ENCODE measurements around the gene TAOK2.
"Not testable (repeated sequence)": the region's sequence is repeated elsewhere in the genome, so short reads cannot be mapped to it uniquely, and the experiment has no call there.

TAOK2 gene

DNA sequence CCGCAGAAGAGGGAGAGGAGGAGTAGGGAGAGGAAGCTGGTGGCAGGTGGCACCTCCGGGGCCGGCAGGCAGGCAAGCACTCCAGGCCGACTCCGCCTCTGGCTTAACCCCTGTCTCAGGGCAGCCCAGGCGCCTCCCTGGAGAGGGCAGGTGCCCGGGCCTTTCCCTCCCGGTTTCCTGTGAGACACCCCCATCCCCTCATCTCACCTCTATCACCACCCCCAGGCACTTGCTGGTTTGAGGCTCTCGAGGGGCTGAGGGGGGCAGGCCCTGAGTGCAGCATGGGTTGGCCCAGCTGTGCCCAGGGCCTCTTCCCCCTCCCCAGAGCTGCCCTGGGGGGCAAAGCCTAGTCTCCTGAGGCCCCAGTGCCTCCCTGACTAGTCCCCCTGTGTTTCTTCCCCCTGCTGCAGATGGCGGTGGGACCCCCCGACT lies 31.2 kb downstream of the TAOK2 start:
- no peak for DNase-seq

DNA sequence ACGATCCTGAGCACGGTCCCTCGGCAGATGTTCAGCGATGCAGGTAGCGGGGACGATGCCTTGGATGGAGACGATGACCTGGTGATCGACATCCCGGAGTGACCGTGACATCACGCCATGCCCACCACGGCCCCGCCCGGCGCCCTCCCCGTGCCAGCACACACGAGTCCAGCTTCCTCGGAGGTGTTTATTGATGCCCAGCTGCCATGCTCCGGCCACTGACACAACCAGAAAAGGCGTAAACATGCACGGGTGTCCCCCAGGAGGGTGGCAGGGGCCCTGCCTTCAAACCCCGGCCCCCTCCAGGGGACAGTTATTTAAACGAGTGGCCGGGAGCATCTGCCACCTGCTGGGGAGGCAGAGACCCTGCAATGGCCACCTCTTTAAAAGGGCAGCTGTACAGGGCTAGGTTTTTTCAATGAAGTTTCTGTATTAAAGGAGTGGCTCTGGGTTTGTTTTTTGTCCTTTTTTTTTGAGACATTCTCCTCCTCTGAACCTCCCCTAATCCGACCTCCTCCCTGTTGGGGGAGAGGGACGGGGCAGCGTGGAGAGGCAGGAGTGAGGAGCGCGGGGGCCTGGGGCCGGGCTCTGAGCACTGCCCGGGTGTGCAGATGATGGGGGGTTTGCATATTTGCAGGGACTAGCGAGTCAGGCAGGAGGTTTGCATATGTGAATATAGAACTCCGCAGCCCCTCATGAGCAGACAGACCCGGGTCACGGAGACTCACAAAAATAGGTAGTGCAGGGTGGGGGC lies 31.9 kb downstream of the TAOK2 start:
- no peak for DNase-seq

DNA sequence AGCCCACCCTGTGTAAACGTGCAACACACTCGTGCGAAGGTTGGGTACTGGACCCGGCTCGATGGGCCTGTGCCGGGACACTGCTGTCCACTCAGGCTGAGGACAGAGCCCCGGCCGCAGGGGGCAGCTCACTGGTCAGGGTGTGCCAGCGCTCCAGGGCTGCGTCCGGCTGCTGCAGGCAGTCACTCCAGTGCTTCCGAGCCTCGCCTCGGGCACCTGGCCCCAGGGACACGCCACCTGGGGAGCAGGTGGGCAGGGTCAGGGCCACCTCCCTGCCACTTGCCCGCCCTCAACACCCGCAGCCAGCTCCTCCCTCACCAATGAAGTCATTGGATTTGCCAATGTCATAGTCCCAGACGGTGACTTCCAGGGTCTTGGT lies 32.4 kb downstream of the TAOK2 start:
- no peak for DNase-seq

DNA sequence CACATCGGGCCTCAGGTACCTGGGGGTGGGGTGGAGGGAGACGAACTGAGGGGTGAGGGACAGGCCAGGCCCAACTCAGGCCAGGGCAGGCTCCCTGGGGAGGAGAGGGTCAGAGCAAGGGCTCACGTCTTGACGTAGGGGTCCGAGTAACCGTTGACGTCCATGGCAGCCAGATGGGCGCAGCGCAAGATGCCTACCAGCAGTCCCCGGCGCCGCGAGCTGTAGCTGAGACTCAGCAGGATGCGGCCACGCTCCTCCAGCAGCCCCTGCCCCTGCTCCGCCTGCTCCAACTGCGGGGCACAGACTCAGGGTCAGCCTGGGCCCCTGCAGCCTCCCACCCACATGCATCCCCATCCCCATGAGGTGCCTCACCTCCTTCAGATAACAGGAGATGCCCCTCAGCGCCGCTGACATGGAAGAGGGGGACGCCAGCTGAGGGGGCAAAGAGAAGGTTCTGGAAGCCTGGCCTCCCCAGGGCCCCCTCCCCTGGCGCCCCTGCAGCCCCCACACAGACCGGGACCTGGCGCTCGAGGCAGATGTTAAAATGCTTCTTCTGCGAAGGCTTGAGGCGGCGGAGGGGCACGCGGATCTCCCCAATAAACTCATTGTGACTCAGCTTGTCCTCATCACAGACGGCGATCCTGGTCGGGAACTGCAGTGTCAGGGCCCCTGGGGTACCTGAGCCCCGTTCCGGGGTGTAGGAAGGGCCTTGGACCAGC lies 33.1 kb downstream of the TAOK2 start:
- no peak for DNase-seq

DNA sequence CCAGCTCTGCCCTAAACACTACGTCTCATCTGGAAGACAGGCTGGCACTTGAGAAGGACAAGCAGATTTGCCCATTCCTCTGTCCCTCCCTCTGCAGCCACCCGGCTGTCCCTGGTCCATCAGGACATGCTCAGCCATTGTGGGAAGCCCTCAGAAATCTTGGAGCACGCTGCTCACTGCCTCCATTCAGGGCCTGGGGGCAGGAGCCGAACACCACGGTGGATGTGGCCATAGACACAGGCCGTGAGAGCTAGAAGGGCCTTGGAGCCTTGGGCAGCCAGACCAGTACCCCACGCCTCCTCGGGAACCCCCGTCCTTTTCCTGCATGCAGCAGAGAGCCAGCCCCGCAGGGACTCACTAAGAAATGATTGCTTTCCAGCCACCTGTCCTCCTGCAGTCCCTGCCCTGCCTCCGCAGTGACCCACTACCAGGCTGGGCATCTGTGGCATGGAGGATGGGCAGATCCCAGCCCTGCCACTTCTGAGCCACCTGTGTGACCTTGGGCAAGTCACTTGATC lies 33.8 kb downstream of the TAOK2 start:
- DNase-seq: no peak

DNA sequence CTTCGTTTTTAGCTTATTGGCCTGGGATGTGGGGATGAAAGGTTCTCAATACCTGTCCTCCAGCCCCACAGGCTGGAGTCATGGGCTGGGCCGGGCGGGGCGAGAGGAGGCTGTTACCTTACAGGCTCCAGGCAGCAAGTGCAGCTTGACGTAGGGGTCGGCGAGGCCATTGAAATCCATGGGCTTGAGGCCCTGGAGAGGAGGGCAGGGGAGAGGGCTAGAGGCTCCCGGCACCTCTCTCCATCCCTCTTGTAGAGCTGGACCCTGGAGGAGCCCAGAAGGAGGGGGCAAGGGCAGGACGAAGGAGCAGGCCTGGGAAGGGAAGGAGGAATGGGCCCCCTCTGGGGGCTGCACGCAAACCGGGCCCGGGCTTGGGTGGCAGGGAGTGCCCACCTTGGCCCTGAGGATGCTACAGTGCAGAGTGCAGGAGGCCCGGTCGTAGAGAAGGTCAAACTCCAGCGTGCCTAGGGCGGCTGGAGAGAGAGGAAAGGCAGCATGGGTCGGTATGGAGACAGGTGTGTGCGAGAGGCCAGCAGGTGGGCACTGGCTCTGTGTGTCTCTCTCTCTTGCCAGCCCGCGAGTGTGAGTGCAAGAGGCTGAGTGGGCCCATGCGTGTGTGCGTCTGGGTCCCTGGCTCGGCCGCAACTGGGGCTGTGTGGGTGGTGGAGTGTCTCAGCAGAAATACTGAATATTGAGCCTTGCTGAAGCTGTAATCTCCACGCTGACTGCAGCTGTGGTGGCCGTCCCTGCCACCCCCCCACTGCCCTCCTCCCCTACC lies 35.6 kb downstream of the TAOK2 start:
- DNase-seq: no peak

DNA sequence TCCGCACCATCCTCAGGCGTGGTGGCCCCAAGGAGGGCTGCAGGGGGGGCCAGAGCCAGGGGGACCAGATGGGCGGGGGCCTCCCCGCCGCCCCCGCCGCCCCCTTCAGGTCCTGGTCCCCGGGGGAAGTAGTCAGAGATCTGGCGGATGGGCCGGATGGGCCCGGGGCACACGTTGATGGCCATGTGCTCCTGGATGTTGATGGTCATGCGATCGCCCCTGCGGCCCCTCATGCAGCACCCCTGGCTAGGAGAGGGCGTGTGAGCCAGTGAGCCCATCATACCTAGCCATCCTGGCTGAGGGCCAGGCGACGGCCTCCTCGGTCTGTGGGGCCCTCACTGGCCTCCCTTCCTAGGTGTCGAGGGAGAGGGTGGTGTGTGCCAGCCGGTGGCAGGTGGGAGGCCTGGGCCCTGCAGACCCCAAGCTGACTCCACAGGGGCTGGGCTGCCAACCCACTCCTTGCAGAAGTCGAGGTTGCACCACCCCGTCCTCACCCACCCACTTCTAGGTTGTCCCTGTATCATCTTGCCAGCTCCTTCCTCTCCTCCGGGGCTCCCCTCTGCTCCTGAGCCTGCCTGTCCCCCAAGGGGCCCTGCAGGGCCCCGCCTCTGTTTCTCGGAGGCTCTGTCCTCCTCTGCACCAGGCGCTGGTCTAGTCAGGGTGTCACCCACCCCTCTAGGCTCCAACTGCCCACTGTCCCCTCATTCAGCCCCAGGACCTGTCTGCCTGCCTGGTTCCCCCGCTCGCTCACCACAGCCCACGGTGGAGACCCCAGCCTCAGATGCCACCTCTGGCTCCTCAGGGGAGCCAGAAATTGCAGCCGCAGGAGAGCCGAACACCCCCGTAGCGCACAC lies 36.5 kb downstream of the TAOK2 start:
- DNase-seq: no peak

DNA sequence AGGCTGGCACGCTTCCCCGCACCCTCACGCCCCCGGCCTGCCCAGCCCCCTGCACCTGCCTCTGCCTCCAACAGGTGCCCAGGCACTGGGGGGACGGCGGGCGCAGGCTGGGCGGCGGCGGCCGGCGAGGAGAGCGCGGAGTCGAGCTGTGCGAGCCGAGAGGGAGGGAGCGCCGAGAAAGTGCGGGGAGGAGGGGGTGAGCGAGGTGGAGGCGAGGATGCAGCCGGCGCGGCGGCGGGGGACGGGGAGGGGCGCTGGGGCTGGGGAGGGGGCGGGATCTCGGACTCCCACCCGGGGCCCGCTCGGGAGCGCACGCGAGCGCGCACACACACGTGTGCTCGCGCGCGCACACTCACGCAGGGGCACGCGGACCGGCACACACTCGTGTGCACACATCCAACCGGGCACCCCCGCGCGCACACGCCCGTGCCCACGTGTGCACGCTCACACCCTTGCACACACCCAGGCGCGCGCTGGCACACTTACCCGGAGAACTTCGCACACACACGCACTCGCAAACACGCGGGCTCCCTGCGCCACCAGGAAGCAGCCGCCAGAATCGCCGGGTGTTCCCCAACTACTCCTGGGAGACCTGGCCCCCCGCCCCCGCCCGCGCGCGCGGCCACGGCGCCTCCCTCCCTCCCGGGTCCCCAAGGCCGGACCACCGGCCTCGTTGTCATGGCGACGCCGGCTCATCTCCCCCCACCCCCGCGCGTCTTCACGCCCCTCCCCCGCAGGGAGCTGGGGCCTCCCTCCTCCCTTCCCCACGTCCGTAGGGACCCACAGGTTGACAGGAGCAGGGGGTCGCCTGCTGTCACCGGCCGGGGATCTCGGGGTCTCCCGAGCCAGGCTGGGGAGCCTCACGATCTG lies 37.4 kb downstream of the TAOK2 start, which contains the start of gene DOC2A:
Gene DOC2A, minus strand, starts transcription at position 184 of the 870 bp plus-strand sequence. CDS start 805 bp downstream, outside the sequence.
- DNase-seq: no peak

DNA sequence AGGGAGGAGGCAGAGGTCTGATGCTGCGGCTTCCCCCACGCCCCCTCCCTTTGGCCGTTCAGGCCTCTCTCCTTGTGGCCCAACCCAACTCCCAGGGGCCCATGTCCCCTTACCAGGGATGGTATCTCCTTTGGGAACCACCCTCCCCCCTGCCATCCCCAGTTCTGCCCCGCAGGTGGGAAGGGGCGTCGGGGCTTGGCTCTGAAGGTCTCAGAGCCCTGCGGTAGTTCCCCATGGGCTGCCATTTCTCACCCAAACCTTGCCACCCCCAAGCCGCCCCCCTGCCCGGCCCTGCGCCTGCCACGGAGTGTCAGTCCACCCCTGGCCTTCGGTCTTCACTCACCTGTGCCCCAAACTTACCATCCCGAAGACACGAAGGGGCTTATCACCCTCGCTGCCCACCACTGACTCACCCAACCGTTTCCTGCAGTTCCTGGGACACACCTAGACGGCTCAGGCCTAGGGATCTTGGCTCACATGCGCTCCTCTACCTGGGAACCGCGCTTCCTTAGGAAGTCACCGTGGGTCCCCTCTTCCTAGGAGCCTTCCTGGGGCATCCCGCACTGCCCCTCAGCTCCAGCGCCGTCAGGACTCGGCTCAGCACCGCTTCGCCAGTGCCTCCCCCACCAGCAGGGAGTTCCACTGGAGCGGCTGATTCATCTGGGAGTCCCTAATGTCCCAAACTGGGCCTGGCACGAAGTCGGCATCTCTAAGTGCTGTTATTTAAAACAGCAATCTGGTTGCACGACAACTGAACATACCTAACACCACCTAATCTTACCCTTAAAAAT lies 38.2 kb downstream of the TAOK2 start:
- DNase-seq: no peak

DNA sequence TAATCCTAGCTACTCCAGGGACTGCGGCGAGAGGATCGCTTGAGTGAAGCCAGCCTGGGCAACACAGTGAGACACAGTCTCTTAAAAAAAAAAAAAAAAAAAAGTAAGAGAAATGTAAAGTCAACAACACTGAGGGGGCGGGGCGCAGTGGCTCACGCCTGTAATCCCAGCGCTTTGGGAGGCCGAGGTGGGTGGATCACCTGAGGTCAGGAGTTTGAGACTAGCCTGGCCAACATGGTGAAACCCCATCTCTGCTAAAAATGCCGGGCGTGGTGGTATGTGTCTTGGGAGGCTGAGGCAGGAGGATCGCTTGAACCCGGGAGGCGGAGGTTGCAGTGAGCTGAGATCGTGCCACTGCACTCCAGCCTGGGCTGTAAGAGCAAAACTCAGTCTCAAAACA lies 38.9 kb downstream of the TAOK2 start:
- DNase-seq: not testable (repeated sequence)

DNA sequence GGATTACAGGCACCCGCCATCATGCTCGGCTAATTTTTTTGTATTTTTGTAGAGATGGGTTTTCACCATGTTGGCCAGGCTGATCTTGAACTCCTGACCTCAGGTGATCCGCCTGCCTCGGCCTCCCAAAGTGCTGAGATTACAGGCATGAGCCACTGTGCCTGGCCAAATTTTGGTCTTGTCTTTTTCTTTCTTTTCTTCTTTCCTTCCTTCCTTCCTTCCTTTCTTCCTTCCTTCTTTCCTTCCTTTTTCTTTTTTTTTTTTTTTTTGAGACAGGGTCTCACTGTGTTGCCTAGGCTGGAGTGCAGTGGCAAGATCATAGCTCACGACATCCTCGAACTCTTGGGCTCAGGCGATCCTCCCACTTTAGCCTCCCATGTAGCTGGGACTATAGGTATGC lies 41.8 kb downstream of the TAOK2 start:
- DNase-seq: not testable (repeated sequence)

DNA sequence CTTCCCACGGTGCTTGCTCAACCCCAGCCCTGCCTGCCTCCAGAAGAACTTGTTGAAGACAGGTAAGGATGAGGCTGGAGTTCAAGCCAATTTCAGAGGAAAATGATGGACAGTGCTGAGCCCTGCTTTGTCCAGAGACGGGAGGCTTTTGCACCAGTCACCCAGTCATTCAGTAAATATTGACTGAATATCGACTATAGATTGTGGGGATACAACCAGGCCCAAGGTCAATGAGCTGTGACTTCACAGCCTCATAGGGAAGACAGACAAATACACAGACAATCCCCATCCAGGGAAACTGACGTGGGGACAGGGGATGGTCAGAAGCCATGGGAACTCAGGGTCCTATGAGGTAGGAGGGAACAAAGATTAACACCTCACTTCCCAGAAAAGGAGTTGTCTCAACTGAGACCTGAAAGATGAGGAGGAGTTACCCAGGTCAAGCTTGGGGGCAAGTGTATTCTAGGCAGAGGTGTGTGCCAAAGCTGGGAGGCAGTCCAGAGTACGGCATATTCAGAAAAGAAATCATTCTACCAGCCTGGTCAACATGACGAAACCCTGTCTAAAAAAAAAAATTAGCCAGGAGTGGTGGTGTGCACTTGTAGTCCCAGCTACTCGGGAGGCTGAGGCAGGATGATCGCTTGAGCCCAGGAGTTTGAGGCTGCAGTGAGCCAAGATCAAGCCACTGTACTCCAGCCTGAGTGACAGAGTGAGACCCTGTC lies 43.0 kb downstream of the TAOK2 start:
- DNase-seq: no peak

DNA sequence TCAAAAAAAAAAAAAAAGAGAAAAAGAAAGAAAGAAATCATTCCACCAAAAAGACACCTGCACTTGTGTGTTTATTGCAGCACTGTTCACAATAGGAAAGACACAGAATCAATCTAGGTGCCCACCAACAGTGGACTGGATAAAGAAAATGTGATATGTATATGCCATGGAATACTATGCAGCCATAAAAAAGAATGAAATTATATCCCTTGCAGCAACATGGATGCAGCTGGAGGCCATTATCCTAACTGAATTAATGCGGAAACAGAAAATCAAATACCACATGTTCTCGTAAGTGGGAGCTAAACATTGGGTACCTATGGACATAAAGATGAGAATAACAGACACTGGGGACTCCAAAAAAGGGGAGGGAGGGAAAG lies 43.6 kb downstream of the TAOK2 start:
- no peak for DNase-seq

DNA sequence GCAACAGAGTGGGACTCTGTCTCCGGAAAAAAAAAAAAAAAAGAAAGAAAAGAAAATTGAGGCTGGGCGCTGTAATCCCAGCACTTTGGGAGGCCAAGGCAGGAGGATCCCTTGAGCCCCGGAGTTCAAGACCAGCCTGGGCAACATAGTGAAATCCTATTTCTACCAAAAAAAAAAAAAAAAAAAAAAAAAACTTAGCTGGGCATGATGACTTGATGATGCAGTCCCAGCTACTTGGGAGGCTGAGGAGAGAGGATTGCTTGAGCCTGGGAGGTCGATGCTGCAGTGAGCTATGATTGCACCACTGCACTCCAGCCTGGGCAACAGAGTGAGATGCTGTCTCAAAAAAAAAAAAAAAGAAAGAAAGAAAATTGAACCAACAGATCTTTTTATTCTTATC lies 44.3 kb downstream of the TAOK2 start:
- DNase-seq: not testable (repeated sequence)

DNA sequence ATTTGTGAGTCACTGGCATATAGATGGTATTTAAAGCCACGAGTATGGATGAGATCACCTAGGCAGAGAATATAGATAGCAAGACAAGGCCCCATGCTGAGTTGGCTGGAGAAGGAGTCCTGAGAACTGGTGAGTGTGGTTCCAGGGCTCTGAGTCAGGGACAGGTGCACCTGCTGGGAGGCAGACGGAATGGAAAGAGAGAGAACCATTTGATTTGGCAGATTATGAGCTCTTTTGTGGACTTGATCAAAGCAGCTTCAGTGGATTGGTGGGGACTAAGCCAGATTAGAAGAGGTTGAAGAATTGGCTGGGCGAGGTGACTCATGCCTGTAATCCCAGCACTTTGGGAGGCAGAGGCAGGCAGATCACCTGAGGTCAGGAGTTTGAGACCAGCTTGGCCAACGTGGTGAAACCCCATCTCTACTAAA lies 45.1 kb downstream of the TAOK2 start:
- no peak for DNase-seq

DNA sequence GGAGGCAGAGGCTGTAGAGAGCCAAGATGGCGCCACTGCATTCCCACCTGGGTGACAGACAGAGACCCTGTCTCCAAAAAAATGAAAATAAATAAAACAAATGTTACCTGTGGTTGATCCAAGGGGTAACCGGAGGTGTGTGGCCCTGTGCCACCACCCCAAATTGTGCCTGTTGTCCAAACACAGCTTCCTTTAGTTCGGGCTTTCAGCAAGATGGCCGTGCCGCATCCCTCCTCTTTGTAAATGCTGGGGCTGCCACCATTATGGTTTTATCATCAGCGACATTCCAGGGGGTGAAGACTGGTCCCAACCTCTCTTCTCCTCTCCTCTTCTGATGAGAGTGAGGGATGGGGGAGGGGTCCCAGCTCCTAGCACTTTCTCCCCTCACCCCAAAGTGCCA lies 49.2 kb downstream of the TAOK2 start, which contains the start of gene C16orf92:
Gene C16orf92, plus strand, starts transcription at position 312 of the 400 bp plus-strand sequence. CDS start 143 bp downstream, outside the sequence.
- no peak for DNase-seq

DNA sequence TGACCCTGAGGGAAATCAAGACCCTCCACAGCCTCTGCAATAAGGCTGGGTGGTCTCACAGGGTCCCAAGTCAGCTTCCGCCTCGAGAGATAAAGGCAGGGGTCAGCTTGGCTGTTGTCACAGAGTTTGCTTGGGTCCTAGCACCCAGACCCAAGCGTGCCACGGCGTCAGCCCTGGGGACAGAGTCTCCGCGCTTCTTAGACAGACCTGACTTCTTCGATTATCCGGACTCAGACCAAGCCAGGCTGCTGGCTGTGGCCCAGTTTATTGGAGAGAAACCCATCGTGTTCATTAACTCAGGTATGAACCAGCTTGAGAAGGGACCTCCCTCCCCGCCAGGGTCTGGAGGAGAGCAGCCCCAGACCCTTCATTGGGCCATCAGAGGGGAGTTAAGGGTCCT lies 49.9 kb downstream of the TAOK2 start:
- no peak for DNase-seq

DNA sequence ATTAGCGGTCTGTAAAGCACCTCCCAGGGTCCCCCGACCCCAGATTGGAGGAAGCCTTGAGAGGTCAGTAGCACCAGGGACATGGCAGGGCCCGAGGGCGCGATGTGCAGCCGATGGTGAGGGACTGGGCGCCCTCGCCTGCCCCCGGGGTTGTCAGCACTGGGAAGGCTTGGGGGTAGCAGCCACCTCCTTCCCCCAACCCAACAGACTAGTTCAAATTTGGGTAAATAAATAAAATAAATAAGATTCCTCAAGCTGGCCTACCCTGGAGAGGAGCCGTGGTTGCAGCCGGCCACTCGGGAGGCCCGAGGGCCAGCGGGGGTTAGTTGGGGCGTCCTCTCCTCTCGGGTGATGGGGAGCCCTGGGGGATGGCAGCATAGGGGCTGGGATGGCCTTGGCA lies 50.8 kb downstream of the TAOK2 start:
- DNase-seq: no peak

DNA sequence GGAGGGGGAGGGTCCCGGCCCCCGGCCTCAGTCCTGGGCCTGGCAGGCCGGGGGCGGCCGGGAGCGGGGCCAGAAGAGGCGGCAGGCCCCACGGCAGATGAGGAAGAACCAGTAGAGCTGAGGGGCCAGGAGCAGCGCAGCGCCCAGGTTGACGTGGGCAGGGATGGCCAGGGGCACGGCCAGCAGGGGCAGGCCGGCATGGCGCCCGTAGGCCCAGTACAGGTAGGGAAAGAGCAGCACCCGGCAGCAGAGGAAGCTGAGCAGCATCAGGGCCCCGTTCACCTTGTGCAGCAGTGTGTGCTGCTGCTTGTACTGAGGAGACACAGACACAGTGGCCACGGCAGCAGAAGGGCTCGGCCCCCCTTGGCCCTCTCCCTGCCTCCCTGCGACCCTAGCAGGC lies 51.5 kb downstream of the TAOK2 start:
- no peak for DNase-seq

DNA sequence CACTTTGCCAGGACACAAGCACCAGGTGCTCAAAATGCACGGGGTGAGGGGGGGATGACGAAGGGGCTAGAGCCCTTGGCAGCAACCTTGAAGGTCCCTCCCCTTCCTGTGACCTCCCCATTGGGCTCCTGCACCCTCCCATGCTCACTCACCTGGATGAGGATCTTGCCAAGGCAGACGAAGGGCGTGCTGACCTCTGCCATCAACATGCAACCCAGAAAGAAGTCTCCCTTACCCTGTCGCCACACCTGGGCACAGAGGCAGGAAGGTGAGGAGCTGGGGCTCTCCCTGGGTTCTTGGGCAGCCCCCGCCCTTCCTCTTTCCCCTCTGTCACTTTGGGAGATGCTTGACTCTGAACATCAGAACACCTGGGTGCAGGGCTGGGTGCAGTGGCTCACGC lies 51.9 kb downstream of the TAOK2 start:
- no peak for DNase-seq

Data from activated CD4-positive, CD25-positive, alpha-beta regulatory T cell (primary cell).